ENCODE data around the gene PYDC2.
"Not testable (repeated sequence)": the region's sequence is repeated elsewhere in the genome, so short reads cannot be mapped to it uniquely, and the experiment has no call there.

Gene PYDC2

DNA sequence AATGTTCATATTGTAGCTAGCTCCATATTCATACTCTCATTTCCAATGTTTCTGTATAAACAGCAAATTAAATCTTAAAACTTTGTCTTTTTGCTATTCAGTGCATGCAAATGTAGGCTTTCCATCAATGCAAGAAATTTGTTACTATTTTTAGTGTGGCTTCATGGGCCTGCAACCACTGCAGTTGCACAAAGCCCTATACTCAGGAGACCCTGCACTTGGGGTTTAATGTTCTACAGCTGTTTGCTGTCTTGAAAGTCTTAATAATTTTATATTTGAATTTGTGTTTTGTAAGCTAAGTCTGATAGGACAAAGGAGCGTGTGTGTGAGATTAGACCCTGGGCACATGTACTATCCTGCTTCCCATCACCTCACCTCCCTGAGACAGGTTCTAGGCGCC lies 9.6 kb downstream of the PYDC2 start:
- DNase-seq (ENCODE audit: low read depth) = no peak

- no peak for DNase-seq (ENCODE audit: low read depth)
Observed at GRCh38 chr3:191473661-191474198, 12.8 kb downstream of the PYDC2 start.

DNA sequence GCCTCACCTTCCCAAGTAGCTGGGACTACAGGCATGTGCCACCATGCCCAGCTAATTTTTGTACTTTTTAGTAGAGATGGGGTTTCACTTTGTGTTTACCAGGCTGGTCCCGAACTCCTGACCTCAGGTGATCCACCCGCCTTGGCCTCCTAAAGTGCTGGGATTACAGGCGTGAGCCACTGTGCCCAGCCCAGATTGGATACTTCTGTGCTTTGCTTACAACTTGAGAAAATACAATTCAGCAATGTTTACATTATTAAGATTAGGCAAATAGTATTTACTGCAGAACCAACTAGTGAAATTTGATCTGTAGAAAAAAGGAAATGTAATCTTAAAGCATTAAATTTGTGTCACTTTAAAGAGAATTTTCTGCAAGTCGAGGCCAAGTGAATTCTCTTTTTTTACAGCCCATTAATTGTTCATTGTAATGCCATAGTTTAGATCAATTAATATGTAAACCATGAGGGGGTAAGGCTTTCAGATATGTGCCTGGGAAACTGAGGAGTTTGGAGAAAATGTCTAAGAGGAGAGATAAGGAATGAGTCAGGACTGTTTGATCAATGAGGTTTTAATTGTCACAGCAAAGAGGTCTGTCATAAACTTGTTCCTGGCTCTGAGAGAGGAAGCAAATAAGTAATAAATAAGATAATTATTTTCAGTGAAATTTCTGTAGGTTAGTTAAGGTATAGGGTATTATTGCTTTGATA lies 15.3 kb downstream of the PYDC2 start:
- no peak for DNase-seq (ENCODE audit: low read depth)

GRCh38 chr3:191483994-191484393 lies 23.0 kb downstream of the PYDC2 start:
- DNase-seq (ENCODE audit: low read depth) = not testable (repeated sequence)

DNA sequence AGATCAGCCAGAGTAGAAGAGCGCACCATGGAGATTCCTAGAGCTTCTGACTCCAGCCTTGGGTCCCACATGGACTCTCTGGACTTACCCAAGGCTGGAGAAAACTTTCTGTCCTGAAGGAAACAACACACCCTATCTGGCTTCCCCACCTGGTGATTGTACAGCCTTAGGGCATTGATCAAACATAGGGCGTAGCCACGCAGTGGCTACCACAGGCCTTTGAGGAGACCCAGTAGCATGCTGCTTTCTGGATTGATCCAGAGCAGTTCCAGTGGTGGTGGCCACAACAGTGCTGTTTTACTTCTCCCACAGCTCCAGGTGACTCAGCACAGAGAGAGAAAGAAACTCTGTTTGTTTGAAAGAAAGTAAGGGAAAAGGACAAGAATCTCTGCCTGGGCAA lies 23.5 kb downstream of the PYDC2 start:
- DNase-seq (ENCODE audit: low read depth) = no peak

DNA sequence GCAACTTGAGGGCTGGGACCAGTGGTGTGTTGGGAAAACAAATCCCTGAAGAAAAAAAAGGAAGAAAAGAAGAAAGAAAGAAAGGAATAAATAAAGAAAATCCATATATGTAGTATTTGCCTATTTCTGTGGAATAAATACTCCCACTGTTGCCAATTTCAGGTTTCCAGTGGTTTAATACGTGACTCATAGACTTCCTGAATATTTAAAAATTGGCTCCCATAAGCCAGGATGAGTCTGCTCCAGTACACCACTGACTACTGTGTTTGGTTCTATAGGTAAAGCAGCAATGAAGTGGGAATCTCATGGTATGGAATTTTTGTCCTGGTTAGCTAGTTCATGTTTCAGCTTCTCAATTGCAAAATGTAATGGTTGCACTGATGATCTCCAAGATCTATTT lies 31.6 kb downstream of the PYDC2 start:
- no peak for DNase-seq (ENCODE audit: low read depth)

- no peak for DNase-seq (ENCODE audit: low read depth)
Observed at GRCh38 chr3:191493336-191493735, 32.4 kb downstream of the PYDC2 start.

DNA sequence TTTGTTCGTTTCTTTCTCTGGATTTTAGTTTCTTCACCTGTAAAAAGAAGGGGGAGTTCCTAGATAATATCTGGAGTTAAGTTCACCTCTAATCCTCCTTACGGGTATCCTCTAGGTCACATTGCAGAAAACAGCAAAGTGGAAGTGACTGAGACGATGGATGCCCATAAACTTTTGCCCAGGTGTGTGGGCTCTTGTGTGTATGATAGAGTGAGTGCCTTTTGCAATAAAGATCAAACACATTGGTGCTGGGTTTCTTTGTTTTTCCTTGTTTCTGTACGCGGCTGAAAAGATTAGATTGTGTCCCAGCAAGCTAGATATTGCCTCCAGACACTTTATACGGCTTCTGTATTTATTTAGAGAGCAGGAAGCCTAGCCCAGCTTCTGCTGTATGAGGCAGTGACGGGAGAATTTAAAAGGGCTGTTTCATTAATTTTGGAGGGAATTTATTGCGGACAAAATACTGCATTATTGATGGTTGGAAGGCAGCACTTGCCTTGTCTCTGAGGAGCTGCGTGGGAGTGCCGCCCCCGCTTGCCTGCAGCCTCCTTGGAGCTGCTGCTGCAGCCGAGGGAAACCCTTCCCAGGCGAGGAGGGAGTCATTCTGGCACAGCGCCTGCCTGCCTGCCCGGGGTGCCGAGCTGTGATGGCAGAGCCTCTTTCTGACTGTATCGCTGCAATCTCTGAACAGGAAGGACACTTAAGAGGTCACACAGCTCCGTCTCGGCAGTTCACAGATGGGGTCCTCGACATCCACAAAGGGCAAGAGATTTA lies 38.5 kb downstream of the PYDC2 start:
- no peak for DNase-seq (ENCODE audit: low read depth)

DNA sequence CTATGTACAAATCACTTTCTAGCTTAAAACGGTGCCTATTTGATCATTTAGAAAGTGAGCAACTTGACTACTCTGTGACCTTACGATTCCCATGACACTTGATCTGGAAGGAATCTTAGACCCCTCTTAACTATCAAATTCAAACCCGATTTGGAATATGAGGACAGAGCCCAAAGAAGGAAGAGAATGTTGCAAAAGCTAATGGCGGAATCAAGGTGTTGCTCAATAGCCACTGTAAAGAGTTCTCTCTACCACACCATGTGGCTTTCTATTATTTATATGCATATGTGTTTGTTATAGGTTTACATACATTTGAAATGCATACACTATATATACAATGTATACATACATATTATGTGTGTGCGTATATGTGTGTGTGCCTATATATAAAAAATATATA lies 39.9 kb downstream of the PYDC2 start:
- DNase-seq (ENCODE audit: low read depth) = no peak

DNA sequence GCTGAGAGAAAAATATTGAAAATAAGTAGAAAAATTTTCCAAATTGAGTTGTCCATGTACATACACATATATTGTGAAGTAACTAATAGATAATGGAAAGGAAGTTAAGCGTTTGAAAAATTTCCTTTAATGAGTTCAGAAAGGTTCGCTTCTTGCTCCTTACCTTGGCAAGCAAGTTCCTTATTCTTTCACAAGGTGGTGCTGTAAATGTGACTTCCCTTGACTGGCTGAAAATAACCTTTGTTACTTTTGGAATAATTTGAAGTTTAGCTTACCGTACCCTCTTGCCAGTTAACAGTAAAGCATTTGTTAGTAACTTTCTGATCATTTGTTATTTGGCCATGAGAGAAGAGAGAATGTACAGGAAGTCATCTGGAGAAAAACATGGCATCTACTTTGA lies 41.6 kb downstream of the PYDC2 start:
- DNase-seq (ENCODE audit: low read depth) = no peak

- DNase-seq (ENCODE audit: low read depth) = no peak
Observed at GRCh38 chr3:191509078-191509477, 48.1 kb downstream of the PYDC2 start.

Data from activated T-helper 9 cell treated with anti-CD3 and anti-CD28 coated beads, Interleukin-2, amount 50 U/mL, for 16 hours (primary cell).